GM12865 (cell line): ENCODE measurements around the gene TRIM39.

ENCODE experiments used
- DNase-seq: peaks from one replicate; pipeline ENCODE4 v3.0.0; 2010; ENCODE audit warnings: low read depth
- H3K4me3 ChIP-seq: 2 replicates; pipeline ENCODE4 v1.5.1; 2011; ENCODE audit warnings: mild to moderate bottlenecking, low read depth, low read length, control low read depth
- CTCF ChIP-seq: IDR thresholded peaks from 2 replicates; pipeline ENCODE4 v1.5.1; 2011; ENCODE audit warnings: low read length, control low read depth, low read depth, inconsistent platforms; ENCODE audit not compliant: insufficient read depth; ENCODE audit errors: missing control alignments

The TRIM39 gene

GRCh38 chr6:30311101-30311500 is 15.6 kb upstream of the TRIM39 start:
- DNase-seq: no peak
- no peak for TF ChIP-seq CTCF
- no peak overlapping the region for H3K4me3 ChIP-seq

- no peak for TF ChIP-seq CTCF
- no peak overlapping the region for H3K4me3 ChIP-seq
- no peak for DNase-seq
These were observed 15.1 kb upstream of the TRIM39 start for GRCh38 chr6:30311671-30312070.

GRCh38 chr6:30312266-30312665 is 14.5 kb upstream of the TRIM39 start:
- TF ChIP-seq CTCF: no peak
- no peak overlapping the region for H3K4me3 ChIP-seq

GRCh38 chr6:30312676-30313321 is 13.9 kb upstream of the TRIM39 start:
- no peak for TF ChIP-seq CTCF
- no peak overlapping the region for H3K4me3 ChIP-seq
- DNase-seq: no peak

More at GRCh38 chr6:30312266-30312665, 14.5 kb upstream of the TRIM39 start:
- DNase-seq: no peak

- TF ChIP-seq CTCF: no peak
- DNase-seq: no peak
- H3K4me3 ChIP-seq: no peak overlapping the region
These were observed 11.6 kb upstream of the TRIM39 start for GRCh38 chr6:30315156-30315555.

- no peak overlapping the region for H3K4me3 ChIP-seq
- TF ChIP-seq CTCF: no peak
- DNase-seq: no peak
These were observed 8.7 kb upstream of the TRIM39 start for GRCh38 chr6:30317913-30318589.
